NCI-H2227 treated with DMSO at 0.1 percent for 48 hours (cell line): Measurements from ENCODE around the gene AMBRA1.
"Not testable (repeated sequence)": the region's sequence is repeated elsewhere in the genome, so short reads cannot be mapped to it uniquely, and the experiment has no call there.

Experiments used
- DNase-seq: peaks from one replicate; lab custom pipeline; 2025; lab: John Stamatoyannopoulos, UW

AMBRA1 gene

GRCh38 chr11:46381819-46382645 lies 211.8 kb downstream of the AMBRA1 start:
- peak; percentile 27 for DNase-seq

GRCh38 chr11:46381048-46381818 lies 212.6 kb downstream of the AMBRA1 start, which contains the start of gene MDK:
TSS of gene MDK (plus strand) at chr11:46381669. CDS start at chr11:46382058, 389 bp downstream.
- no peak for DNase-seq

GRCh38 chr11:46380340-46381047 lies 213.3 kb downstream of the AMBRA1 start:
- DNase-seq, result no peak

- not testable (repeated sequence) for DNase-seq
Observed at GRCh38 chr11:46379482-46380293, 214.1 kb downstream of the AMBRA1 start.

GRCh38 chr11:46378811-46379481 lies 214.9 kb downstream of the AMBRA1 start:
- no peak for DNase-seq

GRCh38 chr11:46378296-46378695 lies 215.5 kb downstream of the AMBRA1 start:
- DNase-seq, result no peak

GRCh38 chr11:46377831-46378230 lies 216.0 kb downstream of the AMBRA1 start:
- no peak for DNase-seq

- no peak for DNase-seq
Observed at GRCh38 chr11:46377290-46377689, 216.5 kb downstream of the AMBRA1 start.

- no peak for DNase-seq
Observed at GRCh38 chr11:46376258-46377050, 217.4 kb downstream of the AMBRA1 start.

GRCh38 chr11:46375392-46376101 lies 218.3 kb downstream of the AMBRA1 start:
- no peak for DNase-seq

GRCh38 chr11:46374815-46375214 lies 219.0 kb downstream of the AMBRA1 start:
- no peak for DNase-seq

GRCh38 chr11:46373787-46374740 lies 219.8 kb downstream of the AMBRA1 start:
- no peak for DNase-seq

GRCh38 chr11:46372501-46372900 lies 221.3 kb downstream of the AMBRA1 start:
- not testable (repeated sequence) for DNase-seq

- DNase-seq, result no peak
Observed at GRCh38 chr11:46372086-46372485, 221.7 kb downstream of the AMBRA1 start.

GRCh38 chr11:46371262-46371661 lies 222.6 kb downstream of the AMBRA1 start:
- DNase-seq, result not testable (repeated sequence)

GRCh38 chr11:46370253-46370652 lies 223.6 kb downstream of the AMBRA1 start:
- DNase-seq, result peak; percentile 17

GRCh38 chr11:46369458-46370152 lies 224.2 kb downstream of the AMBRA1 start:
- DNase-seq, result peak; percentile 76

GRCh38 chr11:46367916-46368267 lies 225.9 kb downstream of the AMBRA1 start:
- no peak for DNase-seq
